Sigmoid colon (tissue), 4 donors: ENCODE measurements around the gene FGFBP1.

Source experiments
- EP300 ChIP-seq, 4 donors: sonication (generic); formaldehyde crosslinking; IDR thresholded peaks; one replicate each; pipeline ENCODE4 v1.6.1; 2017; ENCODE audit warnings: antibody characterized with exemption in 4 of 4
- POLR2AphosphoS5 ChIP-seq, 4 donors: sonication (generic); formaldehyde crosslinking; IDR thresholded peaks; one replicate each; pipeline ENCODE4 v1.6.1; 2017; ENCODE audit warnings: antibody characterized with exemption in 4 of 4
- TF ChIP-seq, protein P1 (sequence below), 4 experiments: fragments of 450-650 bp in 3 of 4; fragments of 200-600 bp in 1 of 4; IDR thresholded peaks; one replicate each; pipeline ENCODE4 v1.5.1; 2016 to 2019; ENCODE audit warnings: antibody characterized with exemption in 4 of 4, mild to moderate bottlenecking in 3 of 4, moderate library complexity in 2 of 4

DNA sequence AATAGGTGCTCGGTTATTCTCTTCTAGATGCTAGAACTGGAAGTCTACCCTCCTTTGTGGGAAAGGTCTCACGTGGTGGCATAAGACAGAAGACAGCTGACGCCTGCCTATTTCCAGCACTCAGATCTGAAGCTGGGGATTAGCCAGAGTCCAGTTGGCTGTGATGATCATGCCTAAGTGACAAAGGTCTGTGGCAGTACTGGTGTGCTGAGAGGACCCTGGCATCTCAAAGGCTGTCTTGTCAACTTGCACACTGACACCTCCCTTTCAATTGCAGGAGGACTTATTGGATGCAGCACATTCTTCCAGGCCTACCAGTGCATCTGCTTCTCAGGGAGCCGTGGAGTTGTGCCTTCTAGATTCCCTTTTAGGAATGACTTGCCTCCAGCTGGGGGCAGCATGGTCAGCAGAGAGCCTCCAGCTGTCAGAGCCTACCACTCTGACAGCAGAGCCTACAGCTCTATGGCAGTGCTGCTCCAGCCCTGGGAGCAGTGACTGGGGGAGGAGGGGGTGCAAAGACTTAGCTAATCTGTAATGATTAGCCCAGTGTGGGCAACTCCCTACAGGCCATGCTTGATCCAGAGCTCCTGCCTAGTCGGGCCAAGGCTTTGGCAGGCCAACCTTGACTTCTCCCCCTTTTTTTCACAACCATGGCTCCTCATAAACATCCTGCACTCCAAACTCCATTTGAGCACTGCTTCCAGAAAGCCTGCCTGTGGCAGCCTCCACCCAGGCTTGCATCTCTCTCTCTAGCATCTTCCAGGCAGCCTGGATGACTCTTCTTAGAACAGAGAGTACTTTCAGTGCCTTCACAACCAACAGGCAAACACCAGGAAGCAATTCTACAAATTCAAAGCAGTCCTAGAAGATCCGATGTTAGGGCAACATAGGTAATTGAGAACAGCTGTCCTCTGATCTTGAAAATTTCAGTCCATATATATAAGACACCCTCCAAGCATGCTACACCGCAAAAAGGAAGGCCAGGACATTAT lies 38.2 kb upstream of the FGFBP1 start:
- TF ChIP-seq, protein P1, sequence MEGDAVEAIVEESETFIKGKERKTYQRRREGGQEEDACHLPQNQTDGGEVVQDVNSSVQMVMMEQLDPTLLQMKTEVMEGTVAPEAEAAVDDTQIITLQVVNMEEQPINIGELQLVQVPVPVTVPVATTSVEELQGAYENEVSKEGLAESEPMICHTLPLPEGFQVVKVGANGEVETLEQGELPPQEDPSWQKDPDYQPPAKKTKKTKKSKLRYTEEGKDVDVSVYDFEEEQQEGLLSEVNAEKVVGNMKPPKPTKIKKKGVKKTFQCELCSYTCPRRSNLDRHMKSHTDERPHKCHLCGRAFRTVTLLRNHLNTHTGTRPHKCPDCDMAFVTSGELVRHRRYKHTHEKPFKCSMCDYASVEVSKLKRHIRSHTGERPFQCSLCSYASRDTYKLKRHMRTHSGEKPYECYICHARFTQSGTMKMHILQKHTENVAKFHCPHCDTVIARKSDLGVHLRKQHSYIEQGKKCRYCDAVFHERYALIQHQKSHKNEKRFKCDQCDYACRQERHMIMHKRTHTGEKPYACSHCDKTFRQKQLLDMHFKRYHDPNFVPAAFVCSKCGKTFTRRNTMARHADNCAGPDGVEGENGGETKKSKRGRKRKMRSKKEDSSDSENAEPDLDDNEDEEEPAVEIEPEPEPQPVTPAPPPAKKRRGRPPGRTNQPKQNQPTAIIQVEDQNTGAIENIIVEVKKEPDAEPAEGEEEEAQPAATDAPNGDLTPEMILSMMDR (IDR thresholded peaks at IDR 0.05): no peak
- TF ChIP-seq POLR2AphosphoS5 (IDR thresholded peaks at IDR 0.05) (no peak), EP300 (IDR thresholded peaks at IDR 0.05) (no peak)
